ENCODE measurements around the gene MMP10. TPM values are rescaled to one million over a fixed set of nuclear protein-coding genes. Genes with fewer than 3 reads are reported as not detected.

Gene MMP10
- total RNA-seq, 4 donors from 2014 or later = not detected

GRCh38 chr11:102722821-102723220 lies 57.6 kb downstream of the MMP10 start:
- no peak for TF ChIP-seq CTCF (IDR thresholded peaks at IDR 0.05; ENCODE audit: low read depth)

Other genes with a start within 250 kb of the MMP10 start
- gene MMP7, start 249.9 kb downstream of the MMP10 start, total RNA-seq = 10 to 100 TPM in 1 of 4 donors, 1 to 10 TPM in 2, under 1 TPM in 1; 0.98 to 99.8 (median 4.7) TPM
- not detected for gene MMP20, start 155.3 kb downstream of the MMP10 start, total RNA-seq
- gene MMP27, start 74.9 kb downstream of the MMP10 start, total RNA-seq = 1 to 10 TPM in 1 of 4 donors, under 1 TPM in 1, not detected in 2; 0.68 to 2.6 TPM
- gene MMP8, start 55.7 kb downstream of the MMP10 start, total RNA-seq = 10 to 100 TPM in 1 of 4 donors, 1 to 10 TPM in 1, under 1 TPM in 2; 0.19 to 11.7 (median 2.1) TPM
- not detected for gene MMP1, start 17.5 kb upstream of the MMP10 start, total RNA-seq
- 100 to 1,000 TPM in 2 of 4 donors, 1 to 10 TPM in 2; 5.4 to 672 (median 67.4) TPM for gene MMP3, start 63.0 kb upstream of the MMP10 start, total RNA-seq
- gene MMP12, start 94.4 kb upstream of the MMP10 start, total RNA-seq = 10 to 100 TPM in 1 of 4 donors, not detected in 3; 17.0 TPM
- under 1 TPM in 2 of 4 donors, not detected in 2; 0.38 to 0.44 TPM for gene MMP13, start 175.1 kb upstream of the MMP10 start, total RNA-seq

All from subcutaneous adipose tissue (tissue), 4 donors.